Tongue (tissue), 1 donor: ENCODE results near the gene ABCC2. TPM values are rescaled to one million over a fixed set of nuclear protein-coding genes. Genes with fewer than 3 reads are reported as not detected.

Source experiments
- total RNA-seq: library from RNA; depleted of rRNA; stranded (reverse); fragments of >200 nt; gene quantifications from one replicate; pipeline ENCODE4 v1.2.3, GENCODE V29; 2014

ABCC2 gene
- total RNA-seq, 1 donor from 2014 or later = 0.72 TPM

Other genes starting within 250 kb of the ABCC2 start
- 6.2 TPM for gene NKX2-3, start 249.7 kb upstream of the ABCC2 start, total RNA-seq
- 23.3 TPM for gene SLC25A28, start 162.2 kb upstream of the ABCC2 start, total RNA-seq
- 9.7 TPM for gene ENTPD7, start 123.1 kb upstream of the ABCC2 start, total RNA-seq
- gene COX15, start 50.5 kb upstream of the ABCC2 start, total RNA-seq = 45.7 TPM
- gene CUTC, start 50.4 kb upstream of the ABCC2 start, total RNA-seq = 33.7 TPM
- gene DNMBP, start 227.3 kb downstream of the ABCC2 start, total RNA-seq = 23.8 TPM